Amniotic epithelial cell (primary cell): ENCODE results near the gene KCNIP4.
"Not testable (repeated sequence)": the region's sequence is repeated elsewhere in the genome, so short reads cannot be mapped to it uniquely, and the experiment has no call there.

Experiments
- DNase-seq: peaks from one replicate; pipeline ENCODE4 v3.0.0-alpha.2; 2010; ENCODE audit warnings: low read depth

The KCNIP4 gene

DNA sequence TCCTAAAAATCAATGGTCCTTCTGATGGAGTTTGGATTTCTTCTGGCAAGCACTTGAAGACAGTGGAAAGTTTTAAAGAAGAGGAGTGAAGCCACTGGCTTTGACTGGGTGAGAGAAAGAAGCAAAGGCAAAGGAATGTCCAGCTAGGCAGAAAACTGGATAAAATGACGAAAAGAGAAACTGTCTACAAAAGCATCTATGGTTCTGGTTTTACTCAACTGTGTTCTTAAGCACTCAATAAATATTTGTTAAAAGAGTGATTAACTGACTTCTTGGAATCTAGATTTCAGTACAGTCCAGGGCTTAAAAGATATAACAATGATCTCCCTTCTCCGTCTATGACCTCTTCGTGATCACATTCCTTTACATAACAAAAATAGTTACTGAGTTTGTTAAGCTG is 1195.9 kb downstream of the KCNIP4 start:
- DNase-seq = peak; percentile 5

DNA sequence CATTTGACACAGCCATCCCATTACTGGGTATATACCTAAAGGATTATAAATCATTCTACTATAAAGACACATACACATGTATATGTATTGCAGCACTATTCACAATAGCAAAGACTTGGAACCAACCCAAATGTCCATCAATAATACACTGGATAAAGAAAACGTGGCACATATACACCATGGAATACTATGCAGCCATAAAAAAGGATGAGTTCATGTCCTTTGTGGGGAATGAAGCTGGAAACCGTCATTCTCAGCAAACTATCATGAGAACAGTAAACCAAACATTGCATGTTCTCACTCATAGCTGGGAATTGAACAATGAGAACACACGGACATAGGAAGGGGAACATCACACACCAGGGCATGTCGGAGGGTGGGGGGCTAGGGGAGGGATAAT is 1202.6 kb downstream of the KCNIP4 start:
- not testable (repeated sequence) for DNase-seq

DNA sequence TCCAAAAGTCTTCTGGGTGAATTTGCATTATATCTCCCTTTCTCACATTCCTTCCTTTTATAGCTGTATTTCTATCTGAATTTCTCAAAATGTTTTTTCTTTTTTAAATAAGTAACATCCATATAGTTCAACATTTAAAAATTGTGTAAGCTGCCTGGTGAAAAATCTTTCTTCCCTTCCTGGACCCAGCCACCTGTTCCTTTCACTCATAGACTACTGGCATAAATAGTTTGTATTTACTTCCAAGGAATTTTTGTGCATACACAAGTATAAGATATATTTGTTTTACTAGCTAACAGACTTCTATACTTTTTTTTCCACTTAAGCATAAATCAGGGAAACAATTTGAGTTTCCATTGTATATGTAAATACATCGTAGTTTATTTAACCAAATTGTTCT is 1212.6 kb downstream of the KCNIP4 start:
- no peak for DNase-seq

DNA sequence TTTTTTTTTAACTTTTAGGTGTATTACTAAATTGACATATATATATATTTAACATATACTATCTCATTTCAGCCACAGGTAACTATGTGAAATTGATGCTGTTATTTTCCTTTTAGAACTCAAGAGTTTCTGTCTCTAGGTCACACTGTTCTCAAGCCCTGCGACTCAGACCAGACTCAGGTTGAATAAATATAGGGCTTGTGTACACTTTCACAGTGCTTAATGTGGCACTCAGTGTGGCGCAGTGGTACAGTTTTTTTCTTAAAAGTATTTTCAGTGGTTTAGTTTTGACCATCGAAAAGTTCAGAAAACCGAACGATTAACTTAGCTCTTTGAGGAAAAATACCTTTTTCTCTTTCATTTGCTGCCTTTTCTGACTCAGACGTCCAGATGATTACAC is 1223.7 kb downstream of the KCNIP4 start:
- no peak for DNase-seq

- no peak for DNase-seq
Measured at GRCh38 chr4:20723463-20723862, 1225.1 kb downstream of the KCNIP4 start.

DNA sequence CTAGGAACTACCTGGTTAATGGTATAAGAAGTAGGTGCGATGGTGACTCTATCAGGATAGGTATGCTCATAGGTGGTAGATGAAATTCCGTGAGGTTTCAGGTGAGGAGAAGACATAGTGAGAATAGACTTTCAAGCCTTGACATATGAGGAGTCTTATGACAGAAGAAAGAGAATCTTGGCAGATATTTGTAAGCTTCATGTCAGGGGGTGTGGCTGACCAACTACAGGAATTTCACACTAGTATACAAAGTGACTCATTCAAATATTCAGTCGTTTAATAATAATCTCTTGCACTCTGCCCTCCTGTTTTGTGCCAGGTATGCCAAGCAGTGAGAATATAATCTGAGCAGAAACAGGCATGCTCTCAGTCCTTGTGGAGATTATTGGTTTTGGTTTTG is 1225.6 kb downstream of the KCNIP4 start:
- DNase-seq = peak; percentile 21

DNA sequence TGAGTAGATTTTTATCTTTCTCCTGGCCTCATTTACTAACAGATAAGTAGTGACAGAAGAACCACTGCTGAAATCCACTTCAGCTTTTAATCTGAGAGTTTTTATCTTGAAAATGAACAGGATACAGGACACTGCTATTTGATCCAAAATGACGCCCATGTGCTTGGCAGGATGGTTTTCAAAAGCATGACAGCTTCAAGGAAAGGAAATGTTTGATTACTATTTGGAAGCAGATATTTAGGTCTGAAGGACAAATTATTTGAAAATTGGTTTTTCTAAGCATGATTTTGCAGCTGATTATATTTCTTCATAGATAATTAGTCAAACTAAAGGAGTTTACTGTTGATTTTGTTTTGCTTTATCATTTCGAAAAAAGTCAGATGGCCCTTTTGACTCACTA is 1237.2 kb downstream of the KCNIP4 start:
- no peak for DNase-seq

- peak; percentile 91 for DNase-seq
Measured at GRCh38 chr4:20700007-20700761, 1248.4 kb downstream of the KCNIP4 start, which contains the start of gene PACRGL. Gene PACRGL (plus strand): TSS chr4:20700458. CDS start chr4:20704482, 4,024 bp downstream.

GRCh38 chr4:20698820-20699219 is 1249.8 kb downstream of the KCNIP4 start:
- DNase-seq = peak; percentile 81

GRCh38 chr4:20698382-20698781 is 1250.2 kb downstream of the KCNIP4 start:
- peak; percentile 86 for DNase-seq

GRCh38 chr4:20696815-20697214 is 1251.8 kb downstream of the KCNIP4 start:
- no peak for DNase-seq

DNA sequence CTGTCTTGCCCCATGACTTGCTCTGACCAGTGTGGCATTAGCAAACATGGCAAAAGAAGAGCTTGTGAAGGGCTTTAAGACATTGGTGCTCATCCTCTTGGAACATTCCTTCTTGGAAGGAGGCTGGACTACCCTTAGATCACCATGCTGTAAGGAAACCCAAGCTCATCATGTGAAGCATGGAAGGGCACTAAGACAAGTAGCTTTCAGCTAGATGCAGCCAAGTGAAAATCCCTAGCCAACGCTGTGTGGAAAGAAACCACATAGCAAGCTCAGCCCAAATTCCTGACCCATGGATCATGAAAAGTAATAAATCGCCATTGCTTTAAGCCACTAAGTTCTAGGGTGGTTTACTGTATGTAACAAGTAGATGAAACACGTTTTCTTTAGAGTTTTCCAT is 1260.7 kb downstream of the KCNIP4 start:
- peak; percentile 95 for DNase-seq

- peak; percentile 22 for DNase-seq
Measured at GRCh38 chr4:20684852-20685763, 1263.5 kb downstream of the KCNIP4 start.

GRCh38 chr4:20683766-20684165 is 1264.8 kb downstream of the KCNIP4 start:
- DNase-seq = no peak

- DNase-seq = no peak
Measured at GRCh38 chr4:20682853-20683252, 1265.7 kb downstream of the KCNIP4 start.

GRCh38 chr4:20681271-20681670 is 1267.3 kb downstream of the KCNIP4 start:
- DNase-seq = no peak

DNA sequence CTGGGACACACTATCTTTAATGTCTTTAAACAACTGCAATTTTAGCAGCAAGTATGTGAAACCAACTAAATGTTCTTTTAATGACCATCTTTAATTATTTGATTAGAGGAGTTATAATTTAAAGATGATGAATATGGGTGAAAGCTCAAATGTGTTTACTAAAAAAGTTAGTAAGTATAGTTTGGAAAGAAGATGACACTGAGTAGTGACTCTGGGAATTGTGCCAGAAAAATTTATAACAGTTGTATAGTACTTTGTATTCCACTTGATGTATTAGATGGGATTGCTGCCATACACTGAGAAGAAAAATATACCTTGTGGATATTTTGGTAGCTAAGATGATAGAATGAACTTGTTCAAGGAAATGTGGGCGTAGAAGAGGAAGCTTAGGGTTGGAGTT is 1267.8 kb downstream of the KCNIP4 start:
- no peak for DNase-seq

DNA sequence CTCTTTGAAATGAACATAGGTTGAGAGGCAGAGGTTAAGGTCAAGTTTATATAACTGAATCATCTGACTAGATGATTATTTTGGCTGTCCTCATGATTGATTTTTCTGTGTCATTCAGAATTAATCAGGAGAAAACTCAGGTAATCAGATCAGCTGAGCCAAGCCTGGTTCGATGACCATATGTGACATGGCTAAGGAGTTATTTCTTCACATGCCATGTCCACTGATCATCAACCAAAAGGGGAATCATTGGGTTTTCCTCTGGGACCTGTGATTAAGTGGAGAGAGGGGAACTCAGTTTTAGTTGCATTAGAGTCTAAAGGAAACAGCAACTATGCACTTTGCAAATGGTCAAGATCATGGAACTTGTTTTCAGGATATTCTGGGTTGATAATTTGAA is 1268.6 kb downstream of the KCNIP4 start:
- no peak for DNase-seq
